ENCODE measurements around the gene RBM33. TPM values are rescaled to one million over a fixed set of nuclear protein-coding genes. Genes with fewer than 3 reads are reported as not detected.

RBM33 gene
- total RNA-seq, 2 donors from 2014 or later, result 86.8 to 87.1 TPM

- Mint-ChIP-seq H3K27ac (no peak overlapping the region), H3K4me3 (no peak overlapping the region), H3K9me3 (peaks cover 9% of the 10 kb centered on the region), H3K4me1 (peaks cover 4% of the 10 kb centered on the region), H3K36me3 (ENCODE audit: low read depth) (no peaks in the 10 kb centered on the region), H3K27me3 (ENCODE audit: insufficient read depth) (peaks cover 23% of the 10 kb centered on the region)
- no peaks in the 10 kb centered on the region for H3K9me3 ChIP-seq (ENCODE audit: control insufficient read depth, low read length)
- WGBS, 2 experiments (ENCODE audit: insufficient coverage in 1 of 2, insufficient read length in 1 of 2), result 92 to 94% methylated on average over 5 to 13 of the region's 14 CpGs
- no peaks in the 10 kb centered on the region for H3K36me3 ChIP-seq (ENCODE audit: control insufficient read depth, insufficient read depth, low read length)
- peaks cover 19% of the 10 kb centered on the region for H3K27me3 ChIP-seq (ENCODE audit: control insufficient read depth, insufficient read depth, low read length, poor library complexity, severe bottlenecking)
- H3K9ac ChIP-seq (ENCODE audit: extremely low read depth, low read length, poor library complexity, severe bottlenecking), result no peak overlapping the region
- no peak for DNase-seq
- H3K27ac ChIP-seq (ENCODE audit: low read depth, low read length), result no peak overlapping the region
- H3K4me3 ChIP-seq (ENCODE audit: low read length), result no peak overlapping the region
- TF ChIP-seq CTCF (conservative IDR thresholded peaks at IDR 0.05), result no peak
- no peaks in the 10 kb centered on the region for H3K4me1 ChIP-seq (ENCODE audit: control insufficient read depth, insufficient read depth, low read length)
Observed at GRCh38 chr7:155792315-155792960, 148.0 kb downstream of the RBM33 start.

GRCh38 chr7:155792999-155793560 lies 148.6 kb downstream of the RBM33 start:
- Histone ChIP-seq H3K4me3 (ENCODE audit: low read length) (no peak overlapping the region), H3K27me3 (ENCODE audit: control insufficient read depth, insufficient read depth, low read length, poor library complexity, severe bottlenecking) (peaks cover 24% of the 10 kb centered on the region), H3K4me1 (ENCODE audit: control insufficient read depth, insufficient read depth, low read length) (no peaks in the 10 kb centered on the region), H3K27ac (ENCODE audit: low read depth, low read length) (no peak overlapping the region), H3K9me3 (ENCODE audit: control insufficient read depth, low read length) (no peaks in the 10 kb centered on the region), H3K9ac (ENCODE audit: extremely low read depth, low read length, poor library complexity, severe bottlenecking) (no peak overlapping the region), H3K36me3 (ENCODE audit: control insufficient read depth, insufficient read depth, low read length) (no peaks in the 10 kb centered on the region)
- Mint-ChIP-seq H3K4me3 (no peak overlapping the region), H3K4me1 (no peaks in the 10 kb centered on the region), H3K27me3 (ENCODE audit: insufficient read depth) (peaks cover 28% of the 10 kb centered on the region), H3K9me3 (peaks cover 9% of the 10 kb centered on the region), H3K27ac (no peak overlapping the region), H3K36me3 (ENCODE audit: low read depth) (no peaks in the 10 kb centered on the region)
- no peak for TF ChIP-seq CTCF (conservative IDR thresholded peaks at IDR 0.05)
- DNase-seq, result no peak
- WGBS, 2 experiments (ENCODE audit: insufficient coverage in 1 of 2, insufficient read length in 1 of 2), result 67 to 89% methylated on average over 7 to 11 of the region's 11 CpGs

DNA sequence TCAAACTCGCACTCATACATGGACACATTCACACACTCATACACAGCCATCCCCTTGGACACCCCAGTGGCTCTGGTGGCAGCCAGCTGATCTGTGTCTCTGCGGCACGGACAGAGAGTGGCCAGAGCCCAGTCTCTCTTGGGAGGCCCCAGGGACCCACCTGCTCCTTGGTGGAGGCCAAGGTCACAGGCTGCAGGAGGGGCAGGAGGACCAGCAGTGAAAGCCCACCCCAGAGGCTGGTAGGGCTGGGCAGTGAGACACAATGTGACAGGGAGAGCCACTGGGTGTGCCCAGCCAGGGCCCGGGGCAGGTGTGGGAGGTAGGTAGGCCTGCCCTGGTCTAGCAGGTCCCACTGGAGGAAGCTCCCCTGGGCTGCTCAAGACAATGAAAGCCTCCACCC lies 149.3 kb downstream of the RBM33 start:
- Histone ChIP-seq H3K27me3 (ENCODE audit: control insufficient read depth, insufficient read depth, low read length, poor library complexity, severe bottlenecking) (peaks cover 30% of the 10 kb centered on the region), H3K27ac (ENCODE audit: low read depth, low read length) (no peak overlapping the region), H3K4me3 (ENCODE audit: low read length) (no peak overlapping the region), H3K4me1 (ENCODE audit: control insufficient read depth, insufficient read depth, low read length) (no peaks in the 10 kb centered on the region), H3K36me3 (ENCODE audit: control insufficient read depth, insufficient read depth, low read length) (no peaks in the 10 kb centered on the region), H3K9me3 (ENCODE audit: control insufficient read depth, low read length) (no peaks in the 10 kb centered on the region), H3K9ac (ENCODE audit: extremely low read depth, low read length, poor library complexity, severe bottlenecking) (no peak overlapping the region)
- no peaks in the 10 kb centered on the region for H3K36me3 Mint-ChIP-seq (ENCODE audit: low read depth)
- no peaks in the 10 kb centered on the region for H3K4me1 Mint-ChIP-seq
- H3K4me3 Mint-ChIP-seq, result no peak overlapping the region
- H3K9me3 Mint-ChIP-seq, result peaks cover 9% of the 10 kb centered on the region
- 88 to 100% methylated on average over 4 of the region's 4 CpGs for WGBS, 2 experiments (ENCODE audit: insufficient coverage in 1 of 2, insufficient read length in 1 of 2)
- no peak overlapping the region for H3K27ac Mint-ChIP-seq
- peaks cover 34% of the 10 kb centered on the region for H3K27me3 Mint-ChIP-seq (ENCODE audit: insufficient read depth)
- no peak for DNase-seq
- no peak for TF ChIP-seq CTCF (conservative IDR thresholded peaks at IDR 0.05)
